Measurements from ENCODE around the gene UVRAG. TPM values are rescaled to one million over a fixed set of nuclear protein-coding genes. Genes with fewer than 3 reads are reported as not detected.

UVRAG gene
- total RNA-seq, 1 experiment from 2014 or later = 31.3 TPM

DNA sequence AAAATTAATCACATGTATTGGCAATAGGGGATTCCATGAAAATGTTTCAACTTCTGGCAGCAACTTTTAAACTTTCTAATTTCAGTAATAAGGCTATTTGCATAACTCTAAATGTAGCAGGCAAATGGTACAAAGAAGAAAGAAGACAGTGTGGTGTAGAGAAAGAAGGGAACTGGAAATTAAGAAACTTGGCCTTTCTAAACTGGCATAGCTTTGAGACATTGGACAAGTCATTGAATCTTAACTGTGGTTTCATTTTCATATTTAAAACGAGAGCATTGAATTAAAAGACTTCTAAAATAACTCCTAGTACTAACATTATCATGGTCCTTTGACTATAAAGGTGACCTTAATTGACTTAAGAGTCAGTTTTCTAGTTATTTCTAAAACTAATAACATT, 125.0 kb downstream of the UVRAG start:
- Histone ChIP-seq H3K9me3 (no peaks in the 10 kb centered on the region), H3K36me3 (ENCODE audit: control insufficient read depth, insufficient read depth, low read length) (no peaks in the 10 kb centered on the region), H3K4me3 (ENCODE audit: low read depth, low read length) (no peak overlapping the region), H3K27me3 (replicated peaks; ENCODE audit: control insufficient read depth, insufficient read depth, low read length) (no peaks in the 10 kb centered on the region), H3K4me1 (no peaks in the 10 kb centered on the region)
- no peak for DNase-seq
- Mint-ChIP-seq H3K4me3 (ENCODE audit: unreplicated experiment) (no peak overlapping the region), H3K36me3 (ENCODE audit: insufficient read depth, unreplicated experiment) (no peaks in the 10 kb centered on the region), H3K9me3 (ENCODE audit: unreplicated experiment) (no peaks in the 10 kb centered on the region), H3K27me3 (ENCODE audit: insufficient read depth, unreplicated experiment) (no peaks in the 10 kb centered on the region), H3K4me1 (ENCODE audit: low read depth, unreplicated experiment) (no peaks in the 10 kb centered on the region), H3K27ac (ENCODE audit: unreplicated experiment) (no peak overlapping the region)
- ChIA-PET CTCF (no interaction called here), POLR2A (no interaction called here)
- no TSS peak for BruUV-seq (replicated peaks)
- TF ChIP-seq, protein P1, sequence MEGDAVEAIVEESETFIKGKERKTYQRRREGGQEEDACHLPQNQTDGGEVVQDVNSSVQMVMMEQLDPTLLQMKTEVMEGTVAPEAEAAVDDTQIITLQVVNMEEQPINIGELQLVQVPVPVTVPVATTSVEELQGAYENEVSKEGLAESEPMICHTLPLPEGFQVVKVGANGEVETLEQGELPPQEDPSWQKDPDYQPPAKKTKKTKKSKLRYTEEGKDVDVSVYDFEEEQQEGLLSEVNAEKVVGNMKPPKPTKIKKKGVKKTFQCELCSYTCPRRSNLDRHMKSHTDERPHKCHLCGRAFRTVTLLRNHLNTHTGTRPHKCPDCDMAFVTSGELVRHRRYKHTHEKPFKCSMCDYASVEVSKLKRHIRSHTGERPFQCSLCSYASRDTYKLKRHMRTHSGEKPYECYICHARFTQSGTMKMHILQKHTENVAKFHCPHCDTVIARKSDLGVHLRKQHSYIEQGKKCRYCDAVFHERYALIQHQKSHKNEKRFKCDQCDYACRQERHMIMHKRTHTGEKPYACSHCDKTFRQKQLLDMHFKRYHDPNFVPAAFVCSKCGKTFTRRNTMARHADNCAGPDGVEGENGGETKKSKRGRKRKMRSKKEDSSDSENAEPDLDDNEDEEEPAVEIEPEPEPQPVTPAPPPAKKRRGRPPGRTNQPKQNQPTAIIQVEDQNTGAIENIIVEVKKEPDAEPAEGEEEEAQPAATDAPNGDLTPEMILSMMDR (IDR thresholded peaks at IDR 0.05; ENCODE audit: insufficient read depth in 1 of 2, low read depth in 1 of 2, low read length in 1 of 2, severe bottlenecking in 1 of 2, unreplicated experiment in 1 of 2) = no peak
- intact Hi-C loops (cut with micrococcal nuclease; ENCODE audit: unreplicated experiment) = no loop called here

DNA sequence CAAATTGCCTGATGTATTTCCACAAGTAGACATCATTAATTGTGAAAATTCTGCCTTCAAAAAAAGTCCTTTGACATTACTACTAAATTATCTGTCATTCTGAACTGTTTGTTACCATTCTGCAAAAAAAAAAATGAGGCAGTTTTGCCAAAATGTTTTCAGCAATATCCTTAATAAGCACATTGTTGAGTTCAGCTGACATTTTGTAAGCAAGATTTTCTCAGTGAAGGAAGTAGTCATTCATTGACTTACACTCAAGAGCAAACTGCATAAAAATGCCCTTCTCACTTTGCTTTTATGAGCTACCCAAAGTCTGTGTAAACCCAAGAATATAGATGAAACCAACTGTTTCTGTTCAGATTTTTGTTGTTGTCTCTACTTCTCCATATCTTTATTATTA, 125.9 kb downstream of the UVRAG start:
- Mint-ChIP-seq H3K36me3 (ENCODE audit: insufficient read depth, unreplicated experiment) (no peaks in the 10 kb centered on the region), H3K27me3 (ENCODE audit: insufficient read depth, unreplicated experiment) (no peaks in the 10 kb centered on the region), H3K4me3 (ENCODE audit: unreplicated experiment) (no peak overlapping the region), H3K4me1 (ENCODE audit: low read depth, unreplicated experiment) (peaks cover 6% of the 10 kb centered on the region), H3K27ac (ENCODE audit: unreplicated experiment) (no peak overlapping the region), H3K9me3 (ENCODE audit: unreplicated experiment) (no peaks in the 10 kb centered on the region)
- BruUV-seq (replicated peaks) = no TSS peak
- no peaks in the 10 kb centered on the region for H3K27me3 ChIP-seq (replicated peaks; ENCODE audit: control insufficient read depth, insufficient read depth, low read length)
- H3K4me3 ChIP-seq (ENCODE audit: low read depth, low read length) = no peak overlapping the region
- H3K36me3 ChIP-seq (ENCODE audit: control insufficient read depth, insufficient read depth, low read length) = no peaks in the 10 kb centered on the region
- intact Hi-C loops (cut with micrococcal nuclease; ENCODE audit: unreplicated experiment) = no loop called here
- no peaks in the 10 kb centered on the region for H3K4me1 ChIP-seq
- H3K9me3 ChIP-seq = no peaks in the 10 kb centered on the region
- ChIA-PET CTCF (no interaction called here), POLR2A (no interaction called here)
- TF ChIP-seq, protein P1 (IDR thresholded peaks at IDR 0.05; ENCODE audit: insufficient read depth in 1 of 2, low read depth in 1 of 2, low read length in 1 of 2, severe bottlenecking in 1 of 2, unreplicated experiment in 1 of 2) = no peak
- no peak for DNase-seq

DNA sequence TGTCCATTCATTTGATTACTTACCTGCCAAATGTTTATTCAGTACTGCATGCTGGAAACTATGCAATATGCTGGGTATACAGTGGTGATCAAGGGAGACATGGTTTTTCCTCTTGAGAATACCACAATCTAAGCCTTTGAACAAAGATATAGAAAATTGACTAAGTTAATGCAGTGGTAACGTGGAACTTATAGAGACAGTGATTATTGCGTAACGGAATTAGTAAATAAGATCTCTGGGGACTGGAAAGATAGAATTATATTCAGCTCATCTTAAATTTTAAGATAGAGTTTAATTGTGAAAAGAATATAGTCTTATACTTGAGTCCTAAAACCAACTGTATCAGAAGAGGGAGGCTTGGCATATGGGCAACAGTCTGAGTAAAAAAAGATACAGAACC, 129.5 kb downstream of the UVRAG start:
- Mint-ChIP-seq H3K27me3 (ENCODE audit: insufficient read depth, unreplicated experiment) (no peaks in the 10 kb centered on the region), H3K36me3 (ENCODE audit: insufficient read depth, unreplicated experiment) (no peaks in the 10 kb centered on the region), H3K4me1 (ENCODE audit: low read depth, unreplicated experiment) (peaks cover 9% of the 10 kb centered on the region), H3K27ac (ENCODE audit: unreplicated experiment) (no peak overlapping the region), H3K4me3 (ENCODE audit: unreplicated experiment) (no peak overlapping the region), H3K9me3 (ENCODE audit: unreplicated experiment) (no peaks in the 10 kb centered on the region)
- no TSS peak for BruUV-seq (replicated peaks)
- Histone ChIP-seq H3K4me3 (ENCODE audit: low read depth, low read length) (no peak overlapping the region), H3K4me1 (no peaks in the 10 kb centered on the region), H3K27me3 (replicated peaks; ENCODE audit: control insufficient read depth, insufficient read depth, low read length) (no peaks in the 10 kb centered on the region), H3K9me3 (no peaks in the 10 kb centered on the region), H3K36me3 (ENCODE audit: control insufficient read depth, insufficient read depth, low read length) (no peaks in the 10 kb centered on the region)
- DNase-seq = no peak
- ChIA-PET CTCF (no interaction called here), POLR2A (no interaction called here)
- TF ChIP-seq, protein P1 (IDR thresholded peaks at IDR 0.05; ENCODE audit: insufficient read depth in 1 of 2, low read depth in 1 of 2, low read length in 1 of 2, severe bottlenecking in 1 of 2, unreplicated experiment in 1 of 2) = no peak
- intact Hi-C loops (cut with micrococcal nuclease; ENCODE audit: unreplicated experiment) = no loop called here

Data from Caco-2 (cell line).